HG03342 (cell line): Measurements from ENCODE around the gene SFMBT1.

ENCODE experiments used
- ATAC-seq: cut with Tn5 transposase; IDR thresholded peaks from one replicate; pipeline ENCODE4 v1.9.1; 2021; ENCODE audit warnings: mild to moderate bottlenecking, moderate library complexity; ENCODE audit not compliant: unreplicated experiment

Gene SFMBT1, protein sequence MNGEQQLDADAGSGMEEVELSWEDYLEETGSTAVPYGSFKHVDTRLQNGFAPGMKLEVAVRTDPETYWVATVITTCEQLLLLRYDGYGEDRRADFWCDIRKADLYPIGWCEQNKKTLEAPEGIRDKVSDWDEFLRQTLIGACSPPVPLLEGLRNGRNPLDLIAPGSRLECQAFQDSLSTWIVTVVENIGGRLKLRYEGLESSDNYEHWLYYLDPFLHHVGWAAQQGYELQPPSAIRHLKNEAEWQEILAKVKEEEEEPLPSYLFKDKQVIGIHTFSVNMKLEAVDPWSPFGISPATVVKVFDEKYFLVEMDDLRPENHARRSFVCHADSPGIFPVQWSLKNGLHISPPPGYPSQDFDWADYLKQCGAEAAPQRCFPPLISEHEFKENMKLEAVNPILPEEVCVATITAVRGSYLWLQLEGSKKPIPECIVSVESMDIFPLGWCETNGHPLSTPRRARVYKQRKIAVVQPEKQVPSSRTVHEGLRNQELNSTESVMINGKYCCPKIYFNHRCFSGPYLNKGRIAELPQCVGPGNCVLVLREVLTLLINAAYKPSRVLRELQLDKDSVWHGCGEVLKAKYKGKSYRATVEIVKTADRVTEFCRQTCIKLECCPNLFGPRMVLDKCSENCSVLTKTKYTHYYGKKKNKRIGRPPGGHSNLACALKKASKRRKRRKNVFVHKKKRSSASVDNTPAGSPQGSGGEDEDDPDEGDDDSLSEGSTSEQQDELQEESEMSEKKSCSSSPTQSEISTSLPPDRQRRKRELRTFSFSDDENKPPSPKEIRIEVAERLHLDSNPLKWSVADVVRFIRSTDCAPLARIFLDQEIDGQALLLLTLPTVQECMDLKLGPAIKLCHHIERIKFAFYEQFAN

DNA sequence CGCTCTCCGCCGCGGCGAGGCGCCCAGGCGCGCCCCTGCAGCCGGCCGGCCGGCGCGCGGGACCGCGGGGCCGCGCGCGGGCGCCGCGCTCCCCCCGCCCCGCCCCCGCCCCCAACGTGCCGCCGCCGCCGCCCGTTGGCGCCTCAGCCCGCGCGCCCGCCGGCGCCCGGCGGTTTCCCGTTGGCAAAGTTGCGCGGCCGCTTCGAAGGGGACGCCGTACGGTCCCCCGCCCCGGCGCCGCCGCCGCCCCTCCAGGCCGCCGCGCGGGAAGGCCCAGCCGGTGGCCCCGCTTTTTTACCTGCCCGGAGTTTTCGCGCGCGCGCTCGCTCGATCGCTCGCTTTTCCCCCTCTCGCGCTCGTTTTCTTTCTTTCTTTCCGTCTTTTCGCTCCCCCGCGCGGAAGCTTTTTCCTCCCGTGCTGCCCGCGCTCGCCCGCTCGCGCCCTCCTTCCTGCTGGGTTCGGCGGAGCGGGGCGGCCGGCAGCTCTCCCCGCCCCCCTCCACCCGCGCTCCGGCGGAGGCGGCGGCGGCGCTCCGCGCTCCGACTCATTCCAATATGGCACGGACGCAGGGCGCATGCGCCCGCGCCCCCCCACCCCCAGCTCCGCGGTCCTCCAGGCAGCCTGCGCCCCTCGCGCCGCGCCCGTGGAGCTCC is at the start of gene SFMBT1:
Gene SFMBT1, minus strand, starts transcription at position 556 of the 653 bp plus-strand sequence. CDS start 76,945 bp downstream, outside the sequence.
- peak; percentile 37 for ATAC-seq

DNA sequence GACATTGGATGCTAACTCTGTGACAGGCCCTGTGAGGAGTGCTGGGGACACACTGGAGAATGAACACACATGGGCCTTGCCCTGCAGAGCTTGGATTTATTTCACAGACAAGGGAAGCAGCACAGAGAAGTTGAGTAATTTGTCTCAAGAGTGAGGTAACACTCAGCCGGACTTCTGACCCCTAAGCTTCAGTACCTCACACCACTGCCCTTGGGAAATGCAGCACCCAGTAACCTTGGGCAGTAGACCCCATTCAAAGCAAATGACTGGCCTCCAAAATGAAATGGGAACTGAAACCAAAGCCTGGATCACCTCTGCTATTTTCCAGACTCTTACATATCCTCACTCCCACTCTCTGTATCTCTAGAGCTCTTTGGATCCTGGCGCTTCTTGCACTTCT is 47.1 kb upstream of the SFMBT1 start:
- no peak for ATAC-seq

DNA sequence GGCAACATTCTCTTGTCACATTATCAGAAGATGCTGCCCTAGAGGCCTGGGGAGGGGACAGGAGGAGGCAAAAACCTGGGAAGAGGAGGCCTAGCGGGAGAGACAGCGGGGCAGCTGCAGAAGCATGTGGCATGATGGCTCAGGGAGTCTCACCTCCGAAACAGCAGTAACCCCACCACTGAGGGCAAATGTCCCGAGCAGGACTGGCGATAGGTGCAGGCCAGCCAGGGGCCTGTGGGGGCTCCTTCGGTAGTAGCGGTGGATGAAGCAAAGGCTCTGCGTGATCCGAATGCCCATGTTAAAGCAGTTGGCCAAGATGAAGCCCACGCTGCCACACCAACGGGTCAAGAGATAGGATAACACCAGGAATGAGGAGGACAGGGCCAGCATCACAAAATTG is 46.3 kb upstream of the SFMBT1 start:
- no peak for ATAC-seq

DNA sequence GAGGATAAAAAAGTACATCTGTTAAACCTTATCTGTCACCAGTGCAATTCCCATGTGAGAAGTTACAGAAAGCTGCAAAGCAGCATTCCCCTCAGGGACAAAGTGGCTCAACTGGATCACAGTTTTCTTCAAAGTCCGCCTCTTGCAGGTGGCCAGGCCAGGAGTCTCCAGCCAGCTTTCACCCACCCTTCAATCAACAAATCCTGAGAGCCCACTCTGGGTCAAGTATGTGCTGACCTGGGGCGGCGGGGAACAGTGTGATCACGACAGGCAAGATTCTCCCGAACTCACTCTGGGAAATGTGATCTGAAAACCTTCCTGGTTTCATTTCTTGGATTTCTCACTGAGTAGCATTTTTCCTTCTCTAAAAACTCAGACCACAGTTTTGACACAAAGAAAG is 45.1 kb upstream of the SFMBT1 start:
- no peak for ATAC-seq

DNA sequence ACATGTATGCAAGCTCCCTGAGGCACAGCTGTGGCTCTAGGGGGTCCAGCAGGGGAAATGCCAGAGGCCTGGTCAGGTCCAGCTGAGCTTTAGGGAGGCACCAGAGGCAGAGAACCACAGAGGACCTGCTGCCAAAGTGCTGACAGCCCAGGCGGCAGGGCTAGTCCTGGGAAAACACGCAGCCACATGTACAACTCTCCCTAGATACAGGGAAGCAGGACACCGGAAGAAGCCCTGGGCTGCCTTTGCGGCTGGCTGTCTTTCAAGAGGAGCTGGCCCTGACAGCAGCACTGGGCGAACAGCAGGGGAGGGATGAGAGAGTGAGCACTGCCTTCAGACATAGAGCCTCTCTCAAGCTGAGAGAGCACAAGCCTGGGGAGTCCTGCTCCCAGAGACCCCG is 43.6 kb upstream of the SFMBT1 start:
- ATAC-seq, result no peak

DNA sequence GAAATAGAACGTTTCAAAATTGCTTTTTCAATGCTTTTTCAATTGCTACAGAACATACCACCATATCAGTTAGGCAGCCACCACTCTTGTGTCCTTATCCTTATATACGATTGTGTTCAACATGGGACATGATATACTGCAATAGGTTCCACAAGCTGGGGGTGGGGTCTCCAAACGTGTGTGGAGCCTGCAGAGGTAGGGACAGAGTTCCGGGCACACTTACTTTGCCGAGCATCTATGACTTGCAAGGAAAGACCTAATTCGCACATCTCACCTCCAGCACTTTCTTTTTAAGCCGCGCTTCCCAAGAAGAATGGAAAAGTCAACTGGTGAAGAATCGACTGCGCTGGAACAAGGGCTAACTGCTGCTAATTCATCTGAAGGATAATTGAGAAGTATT is 39.6 kb upstream of the SFMBT1 start:
- no peak for ATAC-seq

DNA sequence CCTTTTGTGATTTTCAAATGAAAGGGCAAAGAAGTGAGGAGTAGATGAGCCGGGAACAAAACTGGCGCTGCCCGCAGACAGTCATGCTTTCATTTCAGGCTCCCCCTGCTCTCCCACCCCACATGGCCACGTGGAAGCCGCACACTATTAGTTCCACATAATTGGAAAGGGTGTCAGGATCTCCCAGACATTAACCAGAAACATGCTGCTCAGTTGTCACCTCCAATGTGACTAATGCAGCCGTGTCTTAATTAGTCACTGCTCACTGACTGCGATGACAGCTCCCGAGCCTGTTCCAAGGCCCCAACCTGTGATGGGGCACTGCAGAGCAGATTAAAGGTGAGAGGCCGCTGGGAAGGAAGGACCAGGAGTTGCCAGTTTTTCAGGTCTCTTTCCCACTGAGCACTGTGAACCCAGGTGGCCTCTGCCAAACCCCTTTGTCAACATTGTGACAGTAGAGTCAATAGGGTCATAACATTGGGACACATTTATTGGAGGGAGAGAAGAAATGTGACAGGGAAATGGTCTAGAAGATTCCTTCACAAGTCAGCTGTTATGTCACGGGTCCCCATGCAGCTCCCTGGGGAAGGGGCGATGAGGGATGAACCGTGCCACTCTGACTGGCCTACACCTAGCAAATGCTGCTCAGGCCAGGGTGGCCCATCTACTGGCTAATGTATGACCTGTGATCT is 38.6 kb upstream of the SFMBT1 start:
- ATAC-seq, result no peak

DNA sequence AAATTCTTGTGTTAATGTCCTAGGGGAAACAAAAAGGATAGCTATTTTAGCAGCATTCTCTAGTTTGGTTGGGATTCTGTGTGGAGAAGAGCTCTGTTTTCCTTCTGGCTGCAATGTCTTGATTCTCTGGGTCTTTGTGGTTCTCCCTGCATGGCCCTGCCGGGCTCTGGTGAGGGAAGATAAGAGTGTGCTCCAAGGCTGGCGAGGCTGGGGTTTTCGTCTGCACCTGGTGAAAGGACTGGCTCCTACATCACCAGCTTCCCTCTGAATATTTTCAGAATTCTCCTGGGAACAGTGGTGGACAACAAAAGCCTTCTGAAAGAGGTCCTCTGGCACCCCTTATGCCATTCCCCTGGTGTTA is 38.1 kb upstream of the SFMBT1 start:
- ATAC-seq, result no peak

DNA sequence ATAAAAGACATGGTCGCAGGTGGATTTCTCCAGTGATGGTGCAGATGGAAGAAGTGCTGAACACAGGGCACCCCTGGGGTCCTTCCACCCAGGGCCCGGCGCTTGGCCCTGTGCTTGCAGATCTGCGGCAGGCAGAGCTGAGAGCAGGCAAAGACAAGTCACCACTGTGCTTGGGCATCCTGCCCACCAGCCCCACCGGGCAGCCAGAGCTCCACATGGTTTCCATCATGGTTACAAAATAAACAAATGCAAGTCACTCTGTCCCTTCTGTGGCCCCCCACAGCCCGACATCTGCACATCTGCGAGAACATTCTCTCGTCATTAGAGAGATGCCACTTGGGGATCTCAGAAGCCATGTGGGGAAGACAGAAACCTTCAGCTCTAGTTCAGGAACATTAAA is 37.6 kb upstream of the SFMBT1 start:
- no peak for ATAC-seq

DNA sequence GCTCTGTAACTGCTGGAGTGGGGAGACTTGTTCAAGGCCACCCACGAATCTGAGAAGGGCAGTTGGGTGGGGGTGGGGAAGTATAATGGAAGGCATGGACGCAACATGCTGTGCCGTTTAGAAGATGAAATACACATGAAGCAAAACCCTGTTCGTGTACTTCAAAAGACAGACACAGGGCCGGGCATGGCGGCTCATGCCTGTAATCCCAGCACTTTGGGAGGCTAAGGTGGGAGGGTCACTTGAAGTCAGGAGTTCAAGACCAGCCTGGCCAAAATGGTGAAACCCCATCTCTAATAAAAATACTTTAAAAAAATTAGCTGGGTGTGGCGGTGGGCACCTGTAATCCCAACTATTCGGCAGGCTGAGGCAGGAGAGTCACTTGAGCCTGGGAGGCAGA is 36.9 kb upstream of the SFMBT1 start:
- ATAC-seq, result no peak

DNA sequence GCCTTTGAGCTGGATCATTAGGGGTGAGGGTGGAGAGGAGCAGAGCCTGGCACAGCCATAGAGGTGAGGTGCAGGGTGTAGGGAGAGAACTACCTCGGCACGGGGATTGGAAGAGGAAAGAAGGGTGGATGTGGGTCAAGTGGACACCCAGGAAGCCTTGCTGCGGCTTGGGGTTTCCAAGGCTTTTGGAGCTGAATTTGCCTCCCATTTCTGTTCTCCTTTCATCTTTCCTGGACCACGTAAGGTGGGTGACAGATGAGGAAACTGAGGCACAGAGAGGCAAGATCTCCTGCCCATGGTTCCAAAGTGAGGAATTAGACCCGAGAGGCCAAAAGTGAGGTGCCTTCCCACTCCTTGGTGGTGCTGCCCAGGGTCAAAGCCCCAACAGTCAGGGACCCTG is 35.4 kb upstream of the SFMBT1 start:
- no peak for ATAC-seq

DNA sequence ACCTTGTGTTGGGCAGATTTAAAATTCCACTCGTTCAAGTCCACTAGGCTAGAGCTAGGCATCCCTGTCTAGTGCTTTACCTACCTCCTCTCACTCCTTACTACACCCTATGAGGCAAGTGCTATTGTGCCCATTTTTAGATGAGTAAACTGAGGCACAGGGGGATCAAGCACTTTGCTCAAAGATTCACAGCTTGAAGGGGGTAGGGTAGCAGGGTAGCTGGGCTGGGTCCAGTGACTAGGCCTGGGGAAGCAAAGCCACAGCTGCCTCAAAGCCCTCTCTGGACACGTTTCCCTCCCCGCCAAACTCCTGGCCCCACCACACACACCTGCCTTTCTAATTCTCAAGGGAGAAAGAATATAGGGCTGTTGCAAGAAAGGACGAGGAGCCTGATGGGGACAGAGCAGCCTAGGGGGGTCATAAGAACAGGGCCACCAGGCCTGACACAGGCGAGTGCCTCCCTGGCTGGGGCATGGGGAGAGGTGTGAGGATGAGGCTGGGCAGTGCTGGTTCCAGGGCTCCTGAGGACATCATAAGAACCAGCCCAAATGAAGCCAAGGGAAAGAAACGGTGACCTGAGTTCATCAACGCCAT is 34.8 kb upstream of the SFMBT1 start:
- ATAC-seq, result no peak

DNA sequence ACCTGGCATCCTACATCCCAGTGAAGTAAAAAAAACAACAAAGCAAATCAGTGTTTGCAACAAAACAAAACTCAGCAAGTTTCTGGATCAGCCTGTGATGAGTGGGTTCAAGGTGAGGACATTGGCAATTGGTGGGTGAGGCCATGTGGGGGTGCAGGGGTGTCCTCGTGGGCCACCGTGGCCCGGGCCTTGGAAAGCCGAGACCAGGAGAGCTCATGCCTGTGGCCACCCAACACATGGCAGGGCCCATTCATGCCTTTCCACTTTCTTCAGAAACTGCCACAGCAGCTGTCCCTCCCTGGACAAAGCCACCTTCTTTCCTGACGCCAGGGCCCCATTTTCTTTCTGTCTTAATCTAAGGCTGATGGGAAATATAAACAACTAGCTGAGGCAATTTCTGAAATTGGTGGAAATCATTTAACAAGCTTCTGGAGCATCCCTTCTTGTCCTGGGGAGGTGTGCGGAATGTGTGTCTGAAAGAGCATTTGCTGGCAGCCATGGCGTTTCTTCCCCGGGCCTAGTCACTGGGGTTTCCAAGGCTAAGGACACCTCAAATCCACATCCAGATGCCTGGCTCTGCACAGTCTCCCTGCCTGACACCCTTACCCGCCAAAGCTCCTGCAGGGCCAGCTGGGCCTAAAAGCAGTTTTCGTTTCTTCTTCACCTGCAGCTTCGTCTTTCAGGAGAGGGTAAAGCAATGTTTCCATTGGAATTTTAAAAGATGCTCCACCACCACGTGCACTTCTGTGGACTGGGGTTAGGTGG is 34.1 kb upstream of the SFMBT1 start:
- no peak for ATAC-seq

DNA sequence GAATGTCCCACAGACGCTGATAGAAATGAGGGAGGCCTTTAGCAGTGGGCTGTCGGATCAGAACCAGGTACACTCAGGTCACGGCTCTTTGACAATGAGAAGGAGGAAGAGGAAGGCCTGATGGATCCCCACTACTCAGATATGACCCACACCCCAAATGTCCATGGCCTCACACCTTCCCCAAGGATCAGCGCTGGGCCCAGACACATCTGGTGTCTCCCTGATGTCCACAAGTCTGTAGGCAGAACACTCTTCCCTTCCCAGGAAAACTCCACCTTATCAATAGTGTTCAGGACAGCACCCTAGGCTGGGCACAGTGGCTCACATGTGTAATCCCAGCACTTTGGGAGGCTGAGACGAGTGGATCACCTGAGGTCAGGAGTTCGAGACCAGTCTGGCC is 33.3 kb upstream of the SFMBT1 start:
- no peak for ATAC-seq

DNA sequence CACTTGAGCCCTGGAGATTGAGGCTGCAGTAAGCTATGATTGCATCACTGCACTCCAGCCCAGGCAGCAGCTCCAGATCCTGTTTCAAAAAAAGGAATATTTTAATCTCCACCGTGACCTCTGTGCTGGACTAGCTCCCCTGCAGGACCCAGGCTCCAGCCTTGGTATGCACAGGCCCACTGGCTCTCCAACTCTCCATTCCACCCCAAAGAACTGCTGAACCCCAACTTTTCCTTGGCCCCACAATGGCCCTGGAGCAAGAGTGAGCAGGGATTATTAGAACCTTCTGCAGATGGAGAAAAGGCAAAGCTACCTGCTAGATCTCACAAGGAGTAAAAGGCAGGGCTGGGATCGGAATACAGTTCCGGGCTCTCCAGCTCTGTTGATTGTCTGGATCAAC is 32.8 kb upstream of the SFMBT1 start:
- ATAC-seq, result no peak

DNA sequence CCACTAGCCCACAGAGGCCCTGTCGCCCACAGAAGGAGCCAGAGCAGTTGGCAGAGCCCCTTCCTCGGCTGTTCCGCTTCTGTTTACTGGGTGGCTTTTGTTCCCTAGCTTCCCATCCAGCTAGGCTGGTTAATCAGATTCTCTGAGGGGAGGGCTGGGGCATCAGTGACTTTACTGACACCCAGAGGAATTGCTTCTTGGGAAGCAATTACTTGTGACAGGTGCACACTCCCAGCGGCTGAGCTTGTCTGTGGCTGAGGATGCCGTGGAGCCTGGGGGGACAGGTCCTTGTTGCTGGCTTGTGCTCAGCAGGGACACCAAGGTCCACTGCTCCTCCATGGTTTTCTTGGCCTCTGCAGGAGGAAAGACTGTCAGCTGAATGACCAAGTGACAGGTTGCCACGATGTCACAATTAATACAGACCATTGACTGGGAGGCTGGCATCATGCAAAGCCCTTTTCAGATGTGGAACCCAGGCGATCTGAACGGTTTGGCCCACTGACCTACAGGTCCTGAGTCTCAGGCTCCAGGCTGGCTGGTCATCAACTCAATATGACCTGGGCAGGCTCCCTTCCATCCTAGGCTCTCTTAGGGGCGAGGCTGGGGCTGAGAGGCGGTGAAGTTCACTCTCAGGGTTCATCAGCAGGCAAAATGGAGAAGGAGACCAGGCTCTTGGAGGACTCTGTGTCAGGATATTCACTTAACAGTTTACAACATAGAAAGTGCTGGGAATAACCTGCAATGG is 31.8 kb upstream of the SFMBT1 start:
- ATAC-seq, result no peak

DNA sequence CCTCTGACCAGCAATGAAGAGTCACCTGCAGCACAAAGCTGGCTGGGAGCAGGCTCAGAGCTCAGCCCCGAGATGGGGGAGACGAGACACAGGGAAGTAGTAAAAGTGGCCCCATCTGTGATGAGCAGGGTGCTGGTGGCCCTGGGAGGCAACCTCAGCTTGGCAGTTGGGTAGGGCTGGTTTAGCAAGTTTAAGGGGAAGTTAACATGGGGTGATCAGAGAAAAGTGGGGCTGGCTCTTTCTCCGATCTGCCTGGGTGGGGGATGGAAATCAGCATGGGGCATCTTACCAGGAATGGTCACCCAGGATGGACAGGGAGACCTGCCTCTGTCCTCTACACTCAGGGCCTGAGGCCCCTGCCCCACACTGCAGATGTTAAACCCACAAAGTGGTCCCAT is 29.9 kb upstream of the SFMBT1 start:
- no peak for ATAC-seq

DNA sequence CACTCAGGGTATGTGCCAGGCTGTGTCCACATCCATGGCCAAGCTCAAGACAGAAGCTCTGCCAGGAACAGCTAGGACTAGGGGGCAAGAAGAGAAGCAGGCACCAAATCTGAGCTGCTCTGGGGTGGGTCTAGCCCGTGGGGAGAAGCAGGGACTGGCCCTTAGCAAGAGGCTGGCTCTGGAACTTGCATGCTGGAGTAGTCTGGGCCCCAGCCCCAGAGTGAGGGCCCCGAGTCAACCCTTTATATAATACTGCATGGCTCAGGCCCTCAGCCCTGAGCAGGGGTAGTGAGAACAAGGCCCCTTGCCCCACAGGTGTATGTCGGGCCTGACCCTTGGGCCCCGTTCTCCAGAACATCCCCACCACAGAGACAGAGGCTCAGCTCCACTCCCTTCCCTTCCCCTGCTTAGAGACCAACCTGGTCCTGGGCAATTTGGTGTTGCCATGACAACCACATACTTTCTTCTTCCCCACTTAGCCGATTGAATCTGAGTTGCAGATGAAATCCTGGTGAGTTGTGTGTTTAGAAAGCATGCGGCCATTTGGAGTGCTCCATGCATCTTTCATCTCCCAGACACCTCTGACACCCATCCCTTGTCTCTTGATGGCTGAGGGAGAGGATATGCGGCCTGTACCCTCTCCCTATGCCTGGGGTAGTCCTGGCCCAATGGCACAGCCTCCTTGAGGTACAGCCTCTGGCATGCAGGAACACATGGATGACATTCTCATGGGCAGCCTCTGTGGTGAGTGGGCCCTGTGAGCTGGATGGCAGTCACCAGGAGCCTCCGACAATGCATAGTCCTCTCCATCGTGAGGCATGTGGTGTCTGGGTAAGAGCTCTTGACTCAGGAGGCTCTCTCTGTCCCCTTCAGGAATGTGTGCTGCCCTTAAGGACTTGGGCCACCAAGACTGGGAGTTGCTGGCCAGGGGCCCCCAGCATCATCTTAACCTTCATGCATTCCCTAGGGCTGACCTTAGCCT is 29.2 kb upstream of the SFMBT1 start:
- no peak for ATAC-seq
